UCSD-AML1 (cell line): ENCODE data around the gene REST.
"Not testable (repeated sequence)": the region's sequence is repeated elsewhere in the genome, so short reads cannot be mapped to it uniquely, and the experiment has no call there.

ENCODE experiments used
- DNase-seq: peaks from one replicate; lab custom pipeline; 2025; ENCODE audit not compliant: unreplicated experiment; lab: John Stamatoyannopoulos, UW

Gene REST

DNA sequence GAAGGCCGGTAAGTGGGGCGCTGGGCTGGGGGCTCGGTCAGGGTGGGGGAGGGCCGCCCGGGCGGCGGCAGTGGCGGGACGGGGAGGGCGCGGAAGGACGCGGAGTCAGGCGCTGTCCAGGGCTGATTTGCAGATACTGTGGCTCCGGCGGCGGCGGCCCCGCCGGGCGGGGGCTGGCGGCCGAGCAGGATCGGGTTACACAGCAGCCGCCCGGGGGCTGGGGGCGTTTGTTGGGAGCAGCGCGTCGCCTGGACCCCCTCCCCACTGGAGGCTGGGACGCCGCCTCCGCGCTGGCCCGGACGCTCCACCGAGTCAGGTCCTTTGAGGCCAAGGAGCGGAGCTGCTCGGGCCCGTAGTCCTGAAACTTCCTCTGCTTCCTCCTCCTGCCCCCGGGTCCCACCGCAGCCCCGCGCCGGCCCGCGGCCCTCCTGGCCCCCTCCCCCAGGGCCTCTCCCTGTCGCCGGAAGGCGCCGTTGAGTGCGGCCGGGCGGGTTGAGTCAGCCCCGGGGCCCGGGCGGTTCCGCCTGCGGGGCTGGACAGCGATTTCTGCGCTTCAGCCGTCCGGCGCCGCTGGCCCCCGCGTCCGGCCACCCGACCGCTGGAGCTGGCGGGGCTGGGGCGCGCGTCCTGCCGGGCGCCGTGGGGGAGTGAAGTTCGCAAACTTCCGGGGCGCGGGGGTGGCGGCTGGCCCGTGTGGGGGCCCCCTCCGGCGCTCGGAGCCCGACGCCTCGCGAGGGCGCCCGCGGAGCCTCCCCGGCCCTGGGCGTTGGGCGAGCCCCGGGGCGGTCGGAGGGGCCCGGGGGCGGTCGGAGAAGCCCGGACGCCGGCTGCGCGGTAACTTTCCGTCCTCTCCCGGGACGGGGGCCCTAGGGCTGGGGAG, 746 bp downstream of the REST start:
- DNase-seq, result peak; percentile 87

DNA sequence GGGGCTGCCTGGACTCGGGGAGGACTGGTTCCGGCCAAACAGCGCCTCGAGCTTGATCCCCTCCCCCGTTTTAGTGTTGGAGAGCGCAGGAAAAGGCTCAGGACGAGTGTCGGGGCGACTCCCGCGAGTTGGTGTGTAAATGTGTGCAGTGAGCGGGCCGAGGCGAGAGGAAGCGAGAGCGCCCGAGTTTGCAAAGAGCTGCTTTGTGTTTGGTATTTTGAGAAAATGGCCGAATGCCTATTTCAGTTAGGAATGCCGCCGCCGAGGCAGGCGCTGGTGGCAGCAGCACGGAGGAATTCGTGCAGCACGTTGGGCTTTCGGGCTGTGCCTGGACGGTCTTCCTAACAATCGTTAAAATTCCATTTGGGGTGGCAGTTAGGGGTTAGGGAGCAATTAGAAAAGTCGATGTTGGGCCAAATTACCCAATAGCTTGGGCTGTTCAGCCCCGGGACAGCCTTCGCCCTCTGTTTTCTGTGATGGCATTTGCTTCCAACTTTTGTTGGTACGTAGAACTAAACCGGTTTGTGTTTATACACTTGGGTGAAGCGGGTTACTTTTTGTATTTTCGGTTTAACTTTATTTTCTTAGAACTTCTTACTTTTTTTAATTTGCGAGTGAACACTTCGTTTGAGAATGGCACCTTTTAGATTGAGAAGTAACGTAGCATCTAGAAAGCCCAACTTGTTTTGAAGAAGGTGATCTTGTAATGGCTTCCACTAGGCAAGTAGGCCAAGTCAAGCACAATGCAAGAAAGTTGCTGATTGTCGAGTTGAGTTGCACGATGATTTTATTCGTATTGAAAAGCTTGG, 1.6 kb downstream of the REST start:
- no peak for DNase-seq

DNA sequence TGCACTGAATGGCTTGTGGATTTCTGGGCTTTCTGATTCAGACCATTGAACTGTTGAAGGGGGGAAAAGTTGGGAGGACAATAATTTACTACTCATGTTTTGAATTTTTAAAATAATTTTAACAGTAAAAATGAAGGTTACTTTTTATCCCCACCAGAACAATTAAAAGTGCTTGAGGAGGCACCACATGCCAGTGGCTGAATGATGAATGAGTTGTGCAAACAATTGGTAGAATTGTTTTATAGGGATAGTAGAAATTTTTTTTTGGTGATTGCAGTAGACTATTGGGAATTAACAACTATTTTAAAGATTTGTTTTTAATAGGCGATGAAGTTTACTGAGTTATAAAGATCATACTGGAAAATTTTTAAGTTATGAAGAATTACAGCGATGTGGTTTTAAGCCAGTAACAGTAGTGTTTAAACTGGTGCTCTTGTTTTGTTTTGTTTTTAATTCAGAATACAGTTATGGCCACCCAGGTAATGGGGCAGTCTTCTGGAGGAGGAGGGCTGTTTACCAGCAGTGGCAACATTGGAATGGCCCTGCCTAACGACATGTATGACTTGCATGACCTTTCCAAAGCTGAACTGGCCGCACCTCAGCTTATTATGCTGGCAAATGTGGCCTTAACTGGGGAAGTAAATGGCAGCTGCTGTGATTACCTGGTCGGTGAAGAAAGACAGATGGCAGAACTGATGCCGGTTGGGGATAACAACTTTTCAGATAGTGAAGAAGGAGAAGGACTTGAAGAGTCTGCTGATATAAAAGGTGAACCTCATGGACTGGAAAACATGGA, 2.7 kb downstream of the REST start:
- no peak for DNase-seq

GRCh38 chr4:56914336-56914735, 6.6 kb downstream of the REST start:
- no peak for DNase-seq

DNA sequence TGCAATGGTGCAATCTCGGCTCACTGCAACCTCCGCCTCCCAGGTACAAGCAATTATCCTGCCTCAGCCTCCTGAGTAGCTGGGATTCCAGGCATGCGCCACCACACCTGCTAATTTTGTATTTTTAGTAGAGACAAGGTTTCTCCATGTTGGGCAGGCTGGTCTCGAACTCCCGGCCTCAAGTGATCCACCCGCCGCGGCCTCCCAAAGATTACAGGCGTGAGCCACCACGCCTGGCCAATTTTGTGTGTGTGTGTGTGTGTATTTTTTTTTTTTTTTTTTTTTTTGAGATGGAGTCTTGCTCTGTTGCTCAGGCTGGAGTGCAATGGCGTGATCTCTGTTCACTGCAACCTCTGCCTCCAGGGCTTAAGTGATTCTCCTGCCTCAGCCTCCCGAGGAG, 7.3 kb downstream of the REST start:
- DNase-seq, result not testable (repeated sequence)

DNA sequence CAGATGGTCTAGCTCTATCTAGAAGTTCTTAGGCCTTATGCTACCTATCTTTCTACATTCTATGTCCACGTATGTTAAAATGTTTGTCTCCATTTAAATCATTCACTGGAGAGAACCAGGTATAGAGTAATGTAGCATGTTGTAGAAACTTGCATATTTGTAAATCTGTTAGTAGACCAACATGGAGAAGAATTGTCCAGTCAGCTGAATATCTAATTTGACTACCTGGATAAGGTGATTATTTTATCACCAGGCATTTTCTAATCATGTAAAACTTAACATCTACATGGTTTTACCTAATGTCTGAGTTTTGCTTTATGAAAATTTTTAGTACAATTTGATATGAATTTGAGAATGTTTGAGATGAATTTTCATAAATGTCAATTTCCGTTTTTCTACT, 19.5 kb downstream of the REST start:
- no peak for DNase-seq

DNA sequence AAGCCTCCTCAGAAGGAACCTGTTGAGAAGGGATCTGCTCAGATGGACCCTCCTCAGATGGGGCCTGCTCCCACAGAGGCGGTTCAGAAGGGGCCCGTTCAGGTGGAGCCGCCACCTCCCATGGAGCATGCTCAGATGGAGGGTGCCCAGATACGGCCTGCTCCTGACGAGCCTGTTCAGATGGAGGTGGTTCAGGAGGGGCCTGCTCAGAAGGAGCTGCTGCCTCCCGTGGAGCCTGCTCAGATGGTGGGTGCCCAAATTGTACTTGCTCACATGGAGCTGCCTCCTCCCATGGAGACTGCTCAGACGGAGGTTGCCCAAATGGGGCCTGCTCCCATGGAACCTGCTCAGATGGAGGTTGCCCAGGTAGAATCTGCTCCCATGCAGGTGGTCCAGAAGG, 22.9 kb downstream of the REST start:
- no peak for DNase-seq

- DNase-seq, result no peak
Measured at GRCh38 chr4:56931924-56932323, 24.2 kb downstream of the REST start.

- no peak for DNase-seq
Measured at GRCh38 chr4:56937262-56937661, 29.6 kb downstream of the REST start.

DNA sequence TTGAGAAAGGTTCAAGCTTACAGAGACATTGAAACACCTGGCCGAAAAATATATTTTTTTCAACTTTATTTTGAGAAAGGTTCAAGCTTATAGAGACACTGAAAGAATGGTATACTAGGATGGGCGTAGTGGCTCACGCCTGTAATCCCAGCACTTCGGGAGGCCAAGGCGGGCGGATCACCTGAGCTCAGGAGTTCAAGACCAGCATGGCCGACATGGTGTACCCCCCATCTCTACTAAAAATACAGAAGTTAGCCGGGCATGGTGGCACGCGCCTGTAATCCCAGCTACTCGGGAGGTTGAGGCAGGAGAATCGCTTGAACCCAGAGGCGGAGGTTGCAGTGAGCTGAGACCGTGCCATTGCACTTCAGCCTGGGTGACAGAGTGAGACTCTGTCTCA, 32.1 kb downstream of the REST start:
- DNase-seq, result not testable (repeated sequence)

DNA sequence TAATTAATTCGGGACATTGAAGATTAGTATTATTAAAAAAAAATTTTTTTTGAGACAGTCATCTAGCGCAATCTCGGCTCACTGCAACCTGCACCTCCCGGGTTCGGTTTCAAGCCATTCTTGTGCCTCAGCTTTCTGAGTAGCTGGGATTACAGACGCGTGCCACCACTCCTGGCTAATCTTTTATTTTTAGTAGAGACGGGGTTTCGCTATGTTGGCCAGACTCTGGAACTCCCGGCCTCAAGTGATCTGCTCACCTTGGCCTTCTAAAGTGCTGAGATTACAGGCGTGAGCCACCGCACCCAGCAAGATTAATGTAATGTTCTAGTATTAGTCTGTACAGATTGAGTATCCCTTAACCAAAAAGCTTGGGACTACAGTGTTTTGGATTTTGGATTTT, 32.7 kb downstream of the REST start:
- DNase-seq, result no peak

DNA sequence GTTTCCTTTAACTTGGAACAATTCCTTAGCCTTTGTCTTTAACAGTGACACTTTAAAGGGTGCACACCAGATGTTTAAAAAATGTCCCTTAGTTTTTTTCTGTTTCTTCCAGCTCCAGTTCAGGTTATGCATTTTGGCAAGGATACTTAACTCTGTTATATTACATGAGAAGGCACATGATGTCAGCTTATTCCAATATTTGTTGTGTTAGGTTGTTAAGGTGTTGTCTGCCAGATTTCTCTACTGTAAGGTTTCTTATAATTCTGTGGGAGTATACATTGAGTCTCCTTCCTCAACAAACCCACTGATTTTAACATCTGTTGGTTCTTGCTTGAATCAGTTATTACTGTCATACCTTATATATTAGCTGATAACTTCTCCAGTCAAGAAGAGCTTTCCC, 33.3 kb downstream of the REST start:
- DNase-seq, result no peak

GRCh38 chr4:56941403-56941802, 33.7 kb downstream of the REST start:
- DNase-seq, result no peak

GRCh38 chr4:56953680-56954520, 46.2 kb downstream of the REST start:
- DNase-seq, result no peak

DNA sequence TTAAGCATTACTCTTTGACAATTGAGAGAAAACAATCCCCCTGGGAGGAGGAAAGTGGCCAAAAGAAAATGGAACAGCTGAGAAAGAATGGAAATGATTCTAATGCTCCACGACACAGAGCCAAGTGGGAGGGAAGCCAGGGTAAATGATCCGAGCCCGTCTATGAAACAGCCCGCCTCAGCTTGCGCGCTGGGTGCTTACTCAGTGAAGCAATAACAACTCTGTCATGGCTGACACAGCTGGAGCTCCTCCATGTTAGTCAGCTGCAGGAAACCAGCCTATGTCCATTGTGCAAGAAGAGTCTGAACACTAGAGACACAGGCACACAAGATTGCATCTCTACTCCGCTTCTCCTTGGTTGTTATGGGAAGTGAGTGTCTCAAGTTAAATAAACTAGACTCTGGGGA, 50.4 kb downstream of the REST start:
- no peak for DNase-seq

DNA sequence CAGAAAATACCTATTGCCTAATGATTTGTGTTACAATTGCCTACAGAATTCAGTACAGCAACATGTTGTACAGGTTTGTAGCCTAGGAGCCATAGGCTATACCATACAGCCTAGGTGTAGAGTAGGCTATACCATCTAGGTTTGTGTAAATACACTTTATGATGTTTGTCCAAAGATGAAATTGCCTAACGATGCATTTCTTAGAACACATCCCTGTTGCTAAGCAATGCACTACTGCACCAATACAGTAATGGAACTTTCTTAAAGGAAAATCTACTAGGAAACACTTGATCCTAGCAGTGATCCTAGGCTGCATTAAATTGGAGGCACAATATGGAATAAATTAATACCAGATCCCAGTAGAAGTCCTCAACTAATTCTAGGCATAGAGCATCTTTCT, 51.4 kb downstream of the REST start:
- no peak for DNase-seq

GRCh38 chr4:56961107-56961500, 53.4 kb downstream of the REST start:
- no peak for DNase-seq

DNA sequence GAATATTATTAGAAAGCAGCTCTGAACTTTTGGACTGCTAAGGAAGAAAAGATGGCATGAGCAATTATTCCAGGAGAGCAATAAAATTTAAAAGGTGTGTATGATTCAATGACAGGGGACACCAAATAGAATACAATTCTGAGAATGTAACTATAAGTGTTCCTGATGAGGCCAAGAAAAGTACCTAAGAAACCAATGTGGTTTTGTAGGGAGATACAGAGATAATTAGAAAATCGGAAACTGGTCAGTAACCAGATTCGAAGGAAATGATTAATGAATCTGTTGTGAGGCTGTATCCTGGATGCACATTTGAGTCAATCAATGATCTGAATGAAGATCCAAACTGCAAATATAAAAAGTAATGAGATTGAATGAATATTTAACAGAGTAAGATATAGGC, 63.7 kb downstream of the REST start:
- DNase-seq, result no peak

- DNase-seq, result no peak
Measured at GRCh38 chr4:56972389-56972788, 64.7 kb downstream of the REST start.

DNA sequence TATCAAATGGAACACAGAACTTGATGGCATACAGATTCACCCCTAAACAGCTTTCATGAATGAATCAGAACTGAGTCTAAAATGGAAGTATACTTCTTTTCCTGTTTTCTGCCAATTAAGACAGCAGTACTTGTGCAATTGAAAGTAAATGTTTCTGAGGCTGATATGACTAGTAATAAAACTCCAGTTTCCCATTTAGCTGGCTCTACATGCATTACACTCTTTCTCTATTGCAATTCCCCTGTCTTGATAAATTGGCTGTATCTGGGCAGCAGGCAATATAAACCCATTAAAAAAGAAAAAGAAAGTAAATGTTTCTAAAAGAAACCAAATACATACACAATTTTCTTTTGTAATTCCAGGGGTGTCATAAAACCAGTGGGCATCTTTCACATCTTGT, 65.1 kb downstream of the REST start:
- no peak for DNase-seq

- no peak for DNase-seq
Measured at GRCh38 chr4:56973336-56973735, 65.6 kb downstream of the REST start.
